KOPT-K1 (cell line): Measurements from ENCODE around the gene TRPM3.

Experiments used
- H3K27ac ChIP-seq: fragments of 200-600 bp; sonication (generic); 2 replicates; pipeline ENCODE4 v1.5.1; 2016; ENCODE audit warnings: antibody characterized with exemption, mild to moderate bottlenecking, low read depth, low read length; ENCODE audit not compliant: poor library complexity, severe bottlenecking
- H3K36me3 ChIP-seq: fragments of 200-600 bp; sonication (generic); 2 replicates; pipeline ENCODE4 v1.5.1; 2017; ENCODE audit warnings: antibody characterized with exemption, mild to moderate bottlenecking, low read length, moderate library complexity; ENCODE audit not compliant: insufficient read depth
- H3K9me3 ChIP-seq: fragments of 200-600 bp; sonication (generic); 2 replicates; pipeline ENCODE4 v1.5.1; 2017; ENCODE audit warnings: antibody characterized with exemption, low read length, mild to moderate bottlenecking; ENCODE audit not compliant: insufficient read depth, poor library complexity, severe bottlenecking

The TRPM3 gene

DNA sequence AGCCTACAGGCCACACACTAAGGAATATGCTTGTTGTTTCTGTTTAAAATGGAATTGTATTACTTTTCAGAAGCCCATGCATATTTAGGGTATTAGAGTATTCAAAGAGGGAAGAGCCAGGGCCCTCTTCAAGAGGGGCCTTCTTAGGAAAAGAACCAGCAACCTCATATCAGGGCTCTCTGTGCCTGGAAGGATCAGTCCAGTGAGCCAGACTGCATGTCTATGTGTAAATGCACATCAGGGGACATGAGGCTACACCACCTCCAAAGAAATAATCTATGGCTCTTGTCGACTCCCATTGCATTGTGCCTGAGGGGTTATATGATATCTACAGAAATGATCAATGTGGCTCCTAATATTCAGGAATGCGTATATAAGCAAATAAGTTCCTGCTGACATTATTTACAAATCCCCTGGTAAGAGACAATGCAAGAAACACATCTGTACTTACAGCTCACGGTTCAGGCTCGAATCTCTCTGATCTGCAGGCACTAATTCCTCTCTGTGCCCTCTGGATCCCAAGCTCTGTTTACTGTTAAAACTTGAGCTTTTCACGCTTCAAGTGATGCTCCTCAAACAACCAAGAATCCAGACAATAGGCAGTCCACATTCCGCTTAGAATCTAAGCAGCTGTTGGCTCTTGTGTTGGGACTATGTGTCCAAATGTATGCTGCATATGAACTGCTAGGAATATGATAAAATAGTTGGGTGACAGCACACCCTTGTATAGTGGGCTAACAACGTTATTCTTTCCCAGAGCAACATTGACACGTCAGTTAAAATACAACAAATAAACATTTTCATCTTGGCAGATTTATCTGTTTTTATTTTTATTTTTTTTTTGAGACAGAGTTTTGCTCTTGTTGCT, 556.7 kb downstream of the TRPM3 start:
- no peaks in the 10 kb centered on the region for H3K36me3 ChIP-seq
- H3K27ac ChIP-seq, result no peak overlapping the region
- no peaks in the 10 kb centered on the region for H3K9me3 ChIP-seq

DNA sequence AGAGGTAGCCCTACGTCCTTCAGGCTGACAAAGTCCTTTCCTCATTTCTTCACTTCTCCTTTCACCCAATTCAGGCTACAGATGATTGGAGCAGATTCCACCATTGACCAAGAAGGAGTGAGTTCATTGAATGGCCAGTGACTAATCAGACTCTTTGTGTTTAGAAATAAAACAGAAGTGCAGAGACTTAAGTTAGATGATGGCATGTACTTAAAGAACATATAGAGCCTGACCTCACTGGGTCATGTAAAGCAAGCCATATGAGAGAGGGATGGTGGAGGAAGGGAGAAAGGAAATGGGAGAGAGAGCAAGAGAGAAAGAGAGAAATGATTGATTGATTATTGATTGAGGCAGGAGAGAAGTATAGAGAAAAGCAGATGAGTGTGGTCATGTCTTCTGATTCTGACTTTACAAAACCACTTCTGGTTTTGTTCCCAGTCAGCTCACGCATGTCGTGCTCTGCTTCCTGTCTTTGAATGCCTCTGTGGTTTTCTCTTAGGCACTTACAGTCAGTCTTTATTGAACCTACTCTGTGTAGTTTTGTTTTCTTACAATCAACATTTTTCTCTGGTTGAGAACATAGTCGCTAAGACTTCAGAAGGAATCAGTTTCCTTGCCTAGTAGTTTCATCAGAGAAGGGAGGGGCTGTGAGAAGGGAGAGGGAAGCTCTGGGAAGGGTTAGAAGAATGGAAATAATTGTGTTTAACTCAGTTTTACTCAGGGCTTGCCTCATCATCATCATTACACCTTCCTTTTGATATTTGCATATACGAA, 557.8 kb downstream of the TRPM3 start:
- no peaks in the 10 kb centered on the region for H3K9me3 ChIP-seq
- H3K36me3 ChIP-seq, result no peaks in the 10 kb centered on the region
- no peak overlapping the region for H3K27ac ChIP-seq

DNA sequence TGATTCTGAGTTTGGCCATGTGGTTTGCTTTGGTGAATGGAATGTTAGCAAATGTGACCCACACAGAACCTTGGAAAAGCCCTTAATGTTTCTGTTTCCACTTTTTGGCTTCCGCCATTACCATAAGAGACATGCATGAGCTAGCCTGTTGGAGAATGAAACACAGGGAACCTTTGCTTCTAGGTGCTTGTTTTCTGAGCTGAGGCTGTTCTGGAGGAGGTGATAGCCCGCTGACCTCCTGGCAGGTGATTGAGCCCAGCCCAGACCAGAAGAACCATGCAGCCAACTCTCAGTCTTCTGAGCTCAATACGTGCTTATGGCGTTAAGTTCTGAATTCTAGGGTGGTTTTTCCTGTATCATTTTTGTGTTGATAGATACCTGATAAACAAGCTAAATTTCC, 558.4 kb downstream of the TRPM3 start:
- H3K36me3 ChIP-seq, result no peaks in the 10 kb centered on the region
- no peak overlapping the region for H3K27ac ChIP-seq
- H3K9me3 ChIP-seq, result no peaks in the 10 kb centered on the region

- H3K27ac ChIP-seq, result no peak overlapping the region
- H3K36me3 ChIP-seq, result no peaks in the 10 kb centered on the region
- H3K9me3 ChIP-seq, result no peaks in the 10 kb centered on the region
Measured at GRCh38 chr9:70561786-70562395, 559.5 kb downstream of the TRPM3 start.

DNA sequence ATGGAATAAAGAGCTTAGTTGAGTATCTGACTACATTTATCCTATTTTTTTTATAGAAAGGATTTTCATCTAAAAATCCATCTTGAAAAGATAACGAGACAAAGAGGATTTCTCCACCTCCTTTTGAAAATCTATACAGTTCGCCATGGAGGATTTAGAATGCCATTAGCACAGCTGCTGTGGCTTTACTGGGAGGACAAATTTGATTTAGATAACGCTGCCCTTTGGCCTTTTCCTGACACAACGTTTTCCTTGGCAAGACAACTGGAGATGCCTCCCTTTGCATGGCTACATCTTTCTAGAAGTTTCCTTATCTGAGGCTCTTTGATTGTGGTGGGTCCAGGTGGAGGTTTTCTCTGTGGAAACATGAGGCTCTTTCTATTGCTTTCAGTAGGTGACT, 560.3 kb downstream of the TRPM3 start:
- Histone ChIP-seq H3K9me3 (no peaks in the 10 kb centered on the region), H3K36me3 (no peaks in the 10 kb centered on the region), H3K27ac (no peak overlapping the region)

GRCh38 chr9:70559102-70559501, 562.3 kb downstream of the TRPM3 start:
- no peaks in the 10 kb centered on the region for H3K9me3 ChIP-seq
- H3K36me3 ChIP-seq, result no peaks in the 10 kb centered on the region
- H3K27ac ChIP-seq, result no peak overlapping the region

- Histone ChIP-seq H3K27ac (no peak overlapping the region), H3K9me3 (no peaks in the 10 kb centered on the region), H3K36me3 (no peaks in the 10 kb centered on the region)
Measured at GRCh38 chr9:70557661-70558369, 563.6 kb downstream of the TRPM3 start.

DNA sequence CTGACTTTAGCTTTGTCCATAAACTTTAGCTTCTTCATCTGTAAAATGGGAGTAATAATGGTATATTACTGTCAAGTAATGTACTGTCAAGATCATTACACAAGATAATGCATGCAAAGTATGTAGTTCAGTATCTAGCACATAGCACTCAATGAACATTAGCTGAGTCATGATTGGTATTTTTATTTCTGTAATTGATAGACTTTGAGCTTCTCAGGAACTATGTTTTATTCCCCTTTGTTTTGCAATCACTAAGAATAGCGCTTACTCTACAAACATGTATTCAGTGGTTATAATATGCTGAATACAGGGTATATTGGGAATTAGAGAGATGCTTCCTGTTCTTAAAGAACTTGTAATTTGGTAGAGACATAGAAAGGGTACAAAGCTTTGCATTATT, 564.6 kb downstream of the TRPM3 start:
- H3K27ac ChIP-seq, result no peak overlapping the region
- no peaks in the 10 kb centered on the region for H3K9me3 ChIP-seq
- no peaks in the 10 kb centered on the region for H3K36me3 ChIP-seq

DNA sequence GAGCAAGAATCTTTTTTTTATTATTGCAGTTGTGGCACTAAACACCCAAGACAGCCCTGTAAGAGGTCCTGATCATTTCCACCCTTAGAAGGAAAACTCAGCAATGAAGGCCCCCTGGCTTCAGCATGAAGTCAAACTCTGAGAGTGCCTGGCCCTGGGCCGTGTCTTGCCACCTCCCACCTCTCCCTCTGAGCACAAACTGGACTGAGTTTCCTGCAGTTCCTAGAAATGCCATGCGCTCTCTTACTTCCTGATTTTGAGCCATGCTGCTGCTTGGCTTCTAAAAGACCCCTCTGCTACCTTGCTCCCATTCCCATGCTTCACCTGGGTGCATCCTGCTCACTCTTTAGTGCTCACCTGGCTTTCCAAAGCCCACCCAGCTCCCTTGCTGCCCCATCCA, 566.5 kb downstream of the TRPM3 start:
- Histone ChIP-seq H3K9me3 (no peaks in the 10 kb centered on the region), H3K36me3 (no peaks in the 10 kb centered on the region), H3K27ac (no peak overlapping the region)

DNA sequence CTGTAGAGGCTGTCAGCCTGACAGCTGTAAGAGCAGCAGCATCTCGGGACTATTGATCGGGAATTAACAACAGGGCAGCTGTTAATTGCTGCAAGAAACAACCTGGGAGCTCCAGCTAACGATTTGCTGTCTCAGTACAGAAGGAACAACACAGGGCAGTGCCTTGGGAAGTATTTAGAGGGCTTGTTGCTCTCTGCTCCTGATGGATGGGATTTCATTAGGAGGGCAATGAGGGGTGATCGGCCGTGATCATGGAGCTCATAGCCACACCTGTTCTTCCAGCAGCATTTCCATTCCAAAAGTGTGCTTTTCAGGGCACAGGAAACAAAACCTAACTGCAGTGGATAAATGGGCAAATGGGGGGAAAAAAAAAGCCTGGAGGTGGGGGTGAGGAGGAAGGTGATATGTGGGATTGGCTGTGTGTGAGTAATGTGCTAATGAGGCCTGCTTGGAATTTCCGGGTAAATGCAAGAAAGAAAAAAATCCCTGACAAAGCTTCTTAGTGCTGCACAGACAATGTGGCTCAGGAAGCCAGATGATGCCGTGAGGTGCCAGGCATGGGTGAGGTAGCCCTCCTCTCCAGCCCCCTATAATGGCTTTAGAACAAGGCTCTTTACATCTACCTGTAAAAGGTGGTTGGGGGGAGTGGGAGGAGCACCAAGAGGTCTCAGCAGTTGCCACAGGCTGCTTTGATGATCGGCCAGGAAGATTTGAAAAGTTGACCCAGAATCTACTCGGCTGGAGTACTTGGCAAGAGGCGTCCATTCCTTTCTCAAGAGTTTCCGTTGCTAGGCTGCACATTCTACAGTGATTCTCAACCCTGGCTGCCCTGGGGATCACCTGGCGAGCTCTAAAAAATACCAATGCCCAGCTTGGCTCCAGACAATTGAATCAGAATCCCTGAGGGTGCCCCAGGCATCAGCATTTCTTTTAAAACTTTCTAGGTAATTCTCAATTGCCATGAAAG, 567.4 kb downstream of the TRPM3 start:
- no peaks in the 10 kb centered on the region for H3K9me3 ChIP-seq
- no peak overlapping the region for H3K27ac ChIP-seq
- no peaks in the 10 kb centered on the region for H3K36me3 ChIP-seq

GRCh38 chr9:70552561-70552960, 568.9 kb downstream of the TRPM3 start:
- Histone ChIP-seq H3K27ac (no peak overlapping the region), H3K9me3 (no peaks in the 10 kb centered on the region), H3K36me3 (no peaks in the 10 kb centered on the region)

DNA sequence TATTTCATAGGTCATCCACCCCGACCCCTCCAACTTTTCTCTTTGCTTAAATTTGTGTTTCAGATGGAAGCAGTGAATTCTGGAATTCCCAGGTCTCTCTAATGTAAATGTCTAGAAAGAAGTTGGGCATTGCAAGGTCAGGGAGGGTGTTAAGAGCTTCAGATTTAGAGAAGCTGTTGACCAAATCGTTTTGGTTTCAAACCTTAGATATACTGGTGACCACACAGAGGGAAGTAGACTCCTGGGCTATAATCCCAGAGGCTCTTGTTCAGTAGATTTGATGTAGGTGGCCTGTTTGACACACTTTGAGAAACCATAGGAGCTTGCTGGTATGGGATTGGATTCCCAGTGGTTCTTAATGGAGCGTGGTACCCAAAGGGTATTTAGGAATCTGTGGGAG, 569.6 kb downstream of the TRPM3 start:
- H3K27ac ChIP-seq, result no peak overlapping the region
- no peaks in the 10 kb centered on the region for H3K9me3 ChIP-seq
- no peaks in the 10 kb centered on the region for H3K36me3 ChIP-seq

DNA sequence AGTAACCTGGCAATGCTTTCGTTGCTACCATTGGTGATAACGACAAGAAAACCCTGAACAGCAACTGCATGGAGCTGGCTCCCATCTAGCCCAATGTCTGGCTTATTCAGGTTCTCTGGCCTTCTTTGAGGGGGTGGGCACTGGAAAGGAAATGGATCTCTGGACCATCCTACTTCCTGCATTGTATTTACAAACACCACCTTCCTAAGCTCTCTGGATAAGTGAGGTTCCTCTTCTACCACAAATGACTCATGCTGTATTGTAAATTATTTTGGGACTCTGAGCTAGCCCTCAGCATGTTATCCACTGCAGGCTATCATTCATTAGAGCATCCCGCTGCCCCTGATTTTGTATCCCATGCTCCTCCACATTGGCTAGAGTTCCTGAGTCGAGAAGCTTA, 570.0 kb downstream of the TRPM3 start:
- Histone ChIP-seq H3K9me3 (no peaks in the 10 kb centered on the region), H3K36me3 (no peaks in the 10 kb centered on the region), H3K27ac (no peak overlapping the region)

GRCh38 chr9:70549926-70550325, 571.5 kb downstream of the TRPM3 start:
- no peak overlapping the region for H3K27ac ChIP-seq
- no peaks in the 10 kb centered on the region for H3K9me3 ChIP-seq
- H3K36me3 ChIP-seq, result no peaks in the 10 kb centered on the region
